HFF-Myc (cell line): ENCODE data around the gene MYO5B.

Experiments used
- DNase-seq: peaks from one replicate; pipeline ENCODE4 v3.0.0-alpha.2; 2011; ENCODE audit warnings: low read depth; ENCODE audit errors: extremely low read depth
- H3K4me3 ChIP-seq: replicated peaks from 2 replicates; pipeline ENCODE4 v1.5.1; 2011; ENCODE audit warnings: low read depth, mild to moderate bottlenecking, control low read depth, low read length
- CTCF ChIP-seq: IDR thresholded peaks from 2 replicates; pipeline ENCODE4 v1.5.1; 2012; ENCODE audit warnings: mild to moderate bottlenecking, low read depth, low read length, control low read depth; ENCODE audit errors: missing control alignments

Gene MYO5B

GRCh38 chr18:49884959-49885358 is 310.0 kb downstream of the MYO5B start:
- DNase-seq, result no peak
- H3K4me3 ChIP-seq, result no peak overlapping the region
- TF ChIP-seq CTCF, result no peak

GRCh38 chr18:49884465-49884864 is 310.5 kb downstream of the MYO5B start:
- DNase-seq, result no peak
- TF ChIP-seq CTCF, result no peak
- no peak overlapping the region for H3K4me3 ChIP-seq

GRCh38 chr18:49880661-49881060 is 314.3 kb downstream of the MYO5B start:
- no peak for TF ChIP-seq CTCF
- no peak overlapping the region for H3K4me3 ChIP-seq
- DNase-seq, result no peak

- no peak for TF ChIP-seq CTCF
- DNase-seq, result no peak
Measured at GRCh38 chr18:49879271-49879580, 315.7 kb downstream of the MYO5B start.

GRCh38 chr18:49878567-49879270 is 316.2 kb downstream of the MYO5B start:
- no peak for TF ChIP-seq CTCF
- H3K4me3 ChIP-seq, result no peak overlapping the region
- DNase-seq, result no peak

More at GRCh38 chr18:49879271-49879580, 315.7 kb downstream of the MYO5B start:
- no peak overlapping the region for H3K4me3 ChIP-seq

- H3K4me3 ChIP-seq, result no peak overlapping the region
- TF ChIP-seq CTCF, result no peak
- no peak for DNase-seq
Measured at GRCh38 chr18:49878015-49878414, 316.9 kb downstream of the MYO5B start.

- no peak for TF ChIP-seq CTCF
- DNase-seq, result no peak
- no peak overlapping the region for H3K4me3 ChIP-seq
Measured at GRCh38 chr18:49876536-49876935, 318.4 kb downstream of the MYO5B start.
